ENCODE measurements around the gene PHACTR3. TPM values are rescaled to one million over a fixed set of nuclear protein-coding genes. Genes with fewer than 3 reads are reported as not detected.

The PHACTR3 gene
- total RNA-seq, 1 donor from 2014 or later = not detected

GRCh38 chr20:59701236-59701635 lies 96.9 kb downstream of the PHACTR3 start:
- intact Hi-C loops (cut with micrococcal nuclease) = no loop called here

GRCh38 chr20:59703046-59703445 lies 98.7 kb downstream of the PHACTR3 start:
- Mint-ChIP-seq H3K4me3 (ENCODE audit: low read depth) (no peak overlapping the region), H3K4me1 (ENCODE audit: low read depth) (no peaks in the 10 kb centered on the region), H3K27ac (no peak overlapping the region), H3K27me3 (ENCODE audit: low read depth) (peaks cover 2% of the 10 kb centered on the region), H3K36me3 (ENCODE audit: low read depth) (no peaks in the 10 kb centered on the region), H3K9me3 (no peaks in the 10 kb centered on the region)
- intact Hi-C loops (cut with micrococcal nuclease) = no loop called here
- no peak for DNase-seq (ENCODE audit: low spot score)

More at GRCh38 chr20:59701236-59701635, 96.9 kb downstream of the PHACTR3 start:
- Mint-ChIP-seq H3K4me3 (ENCODE audit: low read depth) (no peak overlapping the region), H3K36me3 (ENCODE audit: low read depth) (no peaks in the 10 kb centered on the region), H3K4me1 (ENCODE audit: low read depth) (no peaks in the 10 kb centered on the region), H3K27me3 (ENCODE audit: low read depth) (peaks cover 2% of the 10 kb centered on the region), H3K9me3 (no peaks in the 10 kb centered on the region), H3K27ac (no peak overlapping the region)
- no peak for DNase-seq (ENCODE audit: low spot score)

- no peak for DNase-seq (ENCODE audit: low spot score)
- Mint-ChIP-seq H3K27me3 (ENCODE audit: low read depth) (peaks cover 2% of the 10 kb centered on the region), H3K4me3 (ENCODE audit: low read depth) (no peak overlapping the region), H3K27ac (no peak overlapping the region), H3K36me3 (ENCODE audit: low read depth) (no peaks in the 10 kb centered on the region), H3K4me1 (ENCODE audit: low read depth) (no peaks in the 10 kb centered on the region), H3K9me3 (no peaks in the 10 kb centered on the region)
- intact Hi-C loops (cut with micrococcal nuclease) = no loop called here
These were observed 101.5 kb downstream of the PHACTR3 start for GRCh38 chr20:59705651-59706399.

- Mint-ChIP-seq H3K4me3 (ENCODE audit: low read depth) (no peak overlapping the region), H3K27me3 (ENCODE audit: low read depth) (peaks cover 2% of the 10 kb centered on the region), H3K36me3 (ENCODE audit: low read depth) (no peaks in the 10 kb centered on the region), H3K9me3 (no peaks in the 10 kb centered on the region), H3K4me1 (ENCODE audit: low read depth) (no peaks in the 10 kb centered on the region), H3K27ac (no peak overlapping the region)
- intact Hi-C loops (cut with micrococcal nuclease) = no loop called here
- no peak for DNase-seq (ENCODE audit: low spot score)
These were observed 102.0 kb downstream of the PHACTR3 start for GRCh38 chr20:59706400-59706693.

- no peak overlapping the region for H3K27ac Mint-ChIP-seq
- H3K4me1 Mint-ChIP-seq (ENCODE audit: low read depth) = no peaks in the 10 kb centered on the region
- intact Hi-C loops (cut with micrococcal nuclease) = no loop called here
- no peak overlapping the region for H3K4me3 Mint-ChIP-seq (ENCODE audit: low read depth)
- no peaks in the 10 kb centered on the region for H3K27me3 Mint-ChIP-seq (ENCODE audit: low read depth)
- DNase-seq (ENCODE audit: low spot score) = no peak
- peaks cover 9% of the 10 kb centered on the region for H3K9me3 Mint-ChIP-seq
- no peaks in the 10 kb centered on the region for H3K36me3 Mint-ChIP-seq (ENCODE audit: low read depth)
These were observed 104.0 kb downstream of the PHACTR3 start for GRCh38 chr20:59708326-59708725.

- DNase-seq (ENCODE audit: low spot score) = no peak
- H3K4me1 Mint-ChIP-seq (ENCODE audit: low read depth) = no peaks in the 10 kb centered on the region
- no peak overlapping the region for H3K4me3 Mint-ChIP-seq (ENCODE audit: low read depth)
- no peaks in the 10 kb centered on the region for H3K27me3 Mint-ChIP-seq (ENCODE audit: low read depth)
- H3K9me3 Mint-ChIP-seq = peaks cover 13% of the 10 kb centered on the region
- no peaks in the 10 kb centered on the region for H3K36me3 Mint-ChIP-seq (ENCODE audit: low read depth)
- intact Hi-C loops (cut with micrococcal nuclease) = no loop called here
- no peak overlapping the region for H3K27ac Mint-ChIP-seq
These were observed 105.3 kb downstream of the PHACTR3 start for GRCh38 chr20:59709636-59710035.

GRCh38 chr20:59718071-59718470 lies 113.7 kb downstream of the PHACTR3 start:
- no peak overlapping the region for H3K27ac Mint-ChIP-seq
- intact Hi-C loops (cut with micrococcal nuclease) = no loop called here
- no peak overlapping the region for H3K4me3 Mint-ChIP-seq (ENCODE audit: low read depth)
- no peaks in the 10 kb centered on the region for H3K36me3 Mint-ChIP-seq (ENCODE audit: low read depth)
- no peak for DNase-seq (ENCODE audit: low spot score)
- H3K4me1 Mint-ChIP-seq (ENCODE audit: low read depth) = peaks cover 2% of the 10 kb centered on the region
- no peaks in the 10 kb centered on the region for H3K27me3 Mint-ChIP-seq (ENCODE audit: low read depth)
- H3K9me3 Mint-ChIP-seq = peaks cover 7% of the 10 kb centered on the region

GRCh38 chr20:59718751-59719150 lies 114.4 kb downstream of the PHACTR3 start:
- Mint-ChIP-seq H3K4me3 (ENCODE audit: low read depth) (no peak overlapping the region), H3K27me3 (ENCODE audit: low read depth) (no peaks in the 10 kb centered on the region), H3K36me3 (ENCODE audit: low read depth) (no peaks in the 10 kb centered on the region), H3K9me3 (peaks cover under 1% of the 10 kb centered on the region), H3K27ac (no peak overlapping the region), H3K4me1 (ENCODE audit: low read depth) (peaks cover 2% of the 10 kb centered on the region)
- DNase-seq (ENCODE audit: low spot score) = no peak
- intact Hi-C loops (cut with micrococcal nuclease) = no loop called here

GRCh38 chr20:59720013-59720412 lies 115.7 kb downstream of the PHACTR3 start:
- Mint-ChIP-seq H3K36me3 (ENCODE audit: low read depth) (no peaks in the 10 kb centered on the region), H3K4me1 (ENCODE audit: low read depth) (peaks cover 2% of the 10 kb centered on the region), H3K27ac (no peak overlapping the region), H3K27me3 (ENCODE audit: low read depth) (no peaks in the 10 kb centered on the region), H3K9me3 (no peaks in the 10 kb centered on the region), H3K4me3 (ENCODE audit: low read depth) (no peak overlapping the region)
- intact Hi-C loops (cut with micrococcal nuclease) = no loop called here
- DNase-seq (ENCODE audit: low spot score) = no peak

- DNase-seq (ENCODE audit: low spot score) = no peak
- intact Hi-C loops (cut with micrococcal nuclease) = no loop called here
- Mint-ChIP-seq H3K4me1 (ENCODE audit: low read depth) (peaks cover 2% of the 10 kb centered on the region), H3K4me3 (ENCODE audit: low read depth) (no peak overlapping the region), H3K9me3 (no peaks in the 10 kb centered on the region), H3K27me3 (ENCODE audit: low read depth) (no peaks in the 10 kb centered on the region), H3K36me3 (ENCODE audit: low read depth) (no peaks in the 10 kb centered on the region), H3K27ac (no peak overlapping the region)
These were observed 117.0 kb downstream of the PHACTR3 start for GRCh38 chr20:59721386-59721785.

GRCh38 chr20:59723108-59723500 lies 118.8 kb downstream of the PHACTR3 start:
- Mint-ChIP-seq H3K9me3 (no peaks in the 10 kb centered on the region), H3K4me3 (ENCODE audit: low read depth) (no peak overlapping the region), H3K27ac (no peak overlapping the region), H3K36me3 (ENCODE audit: low read depth) (no peaks in the 10 kb centered on the region), H3K27me3 (ENCODE audit: low read depth) (no peaks in the 10 kb centered on the region), H3K4me1 (ENCODE audit: low read depth) (peaks cover 2% of the 10 kb centered on the region)
- no peak for DNase-seq (ENCODE audit: low spot score)
- intact Hi-C loops (cut with micrococcal nuclease) = no loop called here

- H3K9me3 Mint-ChIP-seq = no peaks in the 10 kb centered on the region
These were observed 119.5 kb downstream of the PHACTR3 start for GRCh38 chr20:59723607-59724456.

More at GRCh38 chr20:59723607-59724456, 119.5 kb downstream of the PHACTR3 start:
- no peak overlapping the region for H3K4me3 Mint-ChIP-seq (ENCODE audit: low read depth)
- intact Hi-C loops (cut with micrococcal nuclease) = no loop called here
- no peaks in the 10 kb centered on the region for H3K36me3 Mint-ChIP-seq (ENCODE audit: low read depth)
- H3K4me1 Mint-ChIP-seq (ENCODE audit: low read depth) = peaks cover 2% of the 10 kb centered on the region
- H3K27ac Mint-ChIP-seq = no peak overlapping the region
- no peak for DNase-seq (ENCODE audit: low spot score)
- no peaks in the 10 kb centered on the region for H3K27me3 Mint-ChIP-seq (ENCODE audit: low read depth)
